H1 (cell line): ENCODE results near the gene GRIK4. TPM values are rescaled to one million over a fixed set of nuclear protein-coding genes. Genes with fewer than 3 reads are reported as not detected.

Source experiments
- BACH1 ChIP-seq: IDR thresholded peaks from 2 replicates; pipeline ENCODE4 v1.6.1; 2012; ENCODE audit warnings: low read length, improper control_type of control experiment
- EP300 ChIP-seq, 2 experiments: IDR thresholded peaks; 1 replicate in 1 of 2; 2 replicates in 1 of 2; pipeline ENCODE4 v1.6.1; 2011 to 2012; ENCODE audit warnings: low read depth in 2 of 2, low read length in 2 of 2, mild to moderate bottlenecking in 2 of 2, borderline replicate concordance in 1 of 2, inconsistent platforms in 1 of 2, moderate library complexity in 1 of 2
- GABPA ChIP-seq: IDR thresholded peaks from 2 replicates; pipeline ENCODE4 v1.6.1; 2011; ENCODE audit warnings: mild to moderate bottlenecking, low read length, moderate library complexity, borderline replicate concordance; ENCODE audit not compliant: insufficient read depth
- RFX5 ChIP-seq: IDR thresholded peaks from 2 replicates; pipeline ENCODE4 v1.6.1; 2011; ENCODE audit warnings: low read depth, low read length, improper control_type of control experiment, borderline replicate concordance
- RNF2 ChIP-seq: fragments of 200-900, 300-1000 bp; sonication (generic); IDR thresholded peaks from 2 replicates; pipeline ENCODE4 v1.7.1; 2016; ENCODE audit warnings: borderline replicate concordance, low read depth, mild to moderate bottlenecking, antibody characterized with exemption, low read length; ENCODE audit not compliant: poor library complexity, severe bottlenecking; ENCODE audit errors: missing control alignments
- SIRT6 ChIP-seq: IDR thresholded peaks from one replicate; pipeline ENCODE4 v1.7.1; 2012; ENCODE audit warnings: low read length, inconsistent platforms
- TAF1 ChIP-seq: IDR thresholded peaks from 2 replicates; pipeline ENCODE4 v1.6.1; 2011; ENCODE audit warnings: mild to moderate bottlenecking, low read depth, low read length
- TBP ChIP-seq: IDR thresholded peaks from 2 replicates; pipeline ENCODE4 v1.6.1; 2011; ENCODE audit warnings: low read depth, low read length, improper control_type of control experiment
- polyA plus RNA-seq, 7 experiments: library from polyadenylated mRNA; depleted of rRNA in 3 of 7; stranded (reverse) in 5 of 7; unstranded in 2 of 7; fragments of >200 nt in 5 of 7; fragments of 200-250 nt in 2 of 7; gene quantifications; 1 replicate in 5 of 7; 2 replicates in 1 of 7; 4 replicates in 1 of 7; pipeline versions ENCODE4 v1.2.1 to v1.2.3, GENCODE V29; 2011 to 2013; ENCODE audit warnings: missing spikeins in 2 of 7, mixed read lengths in 2 of 7
- total RNA-seq: library from RNA; stranded (reverse); fragmentation: NEBNext Ultra II Directional; extraction: Animal tissue kit (Norgen Biotek cat#: 25700); gene quantifications from 2 replicates; pipeline ENCODE4 v1.2.1, GENCODE V29; 2021
- TF ChIP-seq, protein P1 (sequence below): fragments of 300-600 bp; sonication (generic); IDR thresholded peaks from 2 replicates; pipeline ENCODE4 v1.7.1; 2012; ENCODE audit warnings: low read length, moderate library complexity, mild to moderate bottlenecking, inconsistent platforms; ENCODE audit not compliant: insufficient replicate concordance

The GRIK4 gene
- total and polyA plus RNA-seq, 2 of the 8 experiments (the other 6 are each of a cell fraction or from before 2014, with no cell fraction given) = 1.2 to 2.9 TPM

DNA sequence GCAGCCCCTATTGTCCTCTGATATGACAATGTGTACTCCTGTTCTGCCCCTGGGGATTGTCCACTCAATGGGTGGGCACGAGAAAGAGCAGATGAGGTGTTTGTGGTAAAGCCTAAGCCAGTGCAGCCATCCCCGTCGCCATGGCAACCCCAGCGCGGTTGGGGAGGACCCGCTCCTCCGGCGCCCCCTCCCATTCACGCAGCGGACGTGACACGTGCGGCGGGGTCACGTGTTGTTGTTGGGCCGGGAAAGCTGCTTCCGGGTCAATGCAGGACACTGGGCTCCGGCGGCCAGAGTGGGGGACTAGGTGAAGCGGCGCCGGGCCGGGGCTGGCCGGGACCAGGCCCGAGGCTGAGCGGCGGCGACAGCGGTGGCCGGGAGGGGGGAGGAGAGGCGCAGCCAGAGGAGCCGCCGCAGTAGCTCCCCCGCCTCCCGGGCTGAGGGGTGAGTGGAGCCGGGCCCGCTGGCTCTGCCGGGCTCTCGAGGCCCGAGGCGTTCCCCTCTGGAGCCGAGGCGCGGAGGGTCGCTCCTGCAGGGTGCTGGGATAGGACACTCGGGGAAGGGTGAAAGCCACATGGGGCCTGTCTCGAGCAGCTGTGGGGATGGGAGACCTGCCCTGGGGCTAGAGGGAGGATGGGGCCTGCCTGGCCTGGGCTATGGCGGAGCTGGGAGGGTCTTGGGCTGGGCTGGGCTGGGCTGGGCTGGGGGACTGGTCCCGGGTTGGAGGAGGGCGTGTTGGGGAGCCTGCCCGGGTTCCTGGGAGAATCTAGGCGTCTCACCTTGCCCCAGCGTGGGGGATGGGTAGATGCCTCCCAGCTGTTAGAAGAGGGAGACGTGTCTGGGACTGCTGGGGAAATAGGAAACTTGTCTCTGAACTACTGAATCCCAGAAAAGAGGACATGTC lies 512.6 kb downstream of the GRIK4 start, which contains the start of gene TBCEL (continued):
- TF ChIP-seq RNF2 = no peak
- no peak for TF ChIP-seq BACH1
- TF ChIP-seq SIRT6 = no peak
- TF ChIP-seq RFX5 = no peak
- TF ChIP-seq TBP = peak; percentile 54; the same call in 1 of the 2 replicates
- peak; percentile 61; the same call in 1 of the 2 replicates for TF ChIP-seq GABPA
- TF ChIP-seq EP300 (IDR thresholded peaks at IDR 0.05; ENCODE audit: borderline replicate concordance in 1 of 2, low read depth in 2 of 2, low read length in 2 of 2) = 0 out of 3 replicates have a peak, but pooled peaks of 1 of the 2 experiments have one; percentile 12
- TF ChIP-seq, protein P1, sequence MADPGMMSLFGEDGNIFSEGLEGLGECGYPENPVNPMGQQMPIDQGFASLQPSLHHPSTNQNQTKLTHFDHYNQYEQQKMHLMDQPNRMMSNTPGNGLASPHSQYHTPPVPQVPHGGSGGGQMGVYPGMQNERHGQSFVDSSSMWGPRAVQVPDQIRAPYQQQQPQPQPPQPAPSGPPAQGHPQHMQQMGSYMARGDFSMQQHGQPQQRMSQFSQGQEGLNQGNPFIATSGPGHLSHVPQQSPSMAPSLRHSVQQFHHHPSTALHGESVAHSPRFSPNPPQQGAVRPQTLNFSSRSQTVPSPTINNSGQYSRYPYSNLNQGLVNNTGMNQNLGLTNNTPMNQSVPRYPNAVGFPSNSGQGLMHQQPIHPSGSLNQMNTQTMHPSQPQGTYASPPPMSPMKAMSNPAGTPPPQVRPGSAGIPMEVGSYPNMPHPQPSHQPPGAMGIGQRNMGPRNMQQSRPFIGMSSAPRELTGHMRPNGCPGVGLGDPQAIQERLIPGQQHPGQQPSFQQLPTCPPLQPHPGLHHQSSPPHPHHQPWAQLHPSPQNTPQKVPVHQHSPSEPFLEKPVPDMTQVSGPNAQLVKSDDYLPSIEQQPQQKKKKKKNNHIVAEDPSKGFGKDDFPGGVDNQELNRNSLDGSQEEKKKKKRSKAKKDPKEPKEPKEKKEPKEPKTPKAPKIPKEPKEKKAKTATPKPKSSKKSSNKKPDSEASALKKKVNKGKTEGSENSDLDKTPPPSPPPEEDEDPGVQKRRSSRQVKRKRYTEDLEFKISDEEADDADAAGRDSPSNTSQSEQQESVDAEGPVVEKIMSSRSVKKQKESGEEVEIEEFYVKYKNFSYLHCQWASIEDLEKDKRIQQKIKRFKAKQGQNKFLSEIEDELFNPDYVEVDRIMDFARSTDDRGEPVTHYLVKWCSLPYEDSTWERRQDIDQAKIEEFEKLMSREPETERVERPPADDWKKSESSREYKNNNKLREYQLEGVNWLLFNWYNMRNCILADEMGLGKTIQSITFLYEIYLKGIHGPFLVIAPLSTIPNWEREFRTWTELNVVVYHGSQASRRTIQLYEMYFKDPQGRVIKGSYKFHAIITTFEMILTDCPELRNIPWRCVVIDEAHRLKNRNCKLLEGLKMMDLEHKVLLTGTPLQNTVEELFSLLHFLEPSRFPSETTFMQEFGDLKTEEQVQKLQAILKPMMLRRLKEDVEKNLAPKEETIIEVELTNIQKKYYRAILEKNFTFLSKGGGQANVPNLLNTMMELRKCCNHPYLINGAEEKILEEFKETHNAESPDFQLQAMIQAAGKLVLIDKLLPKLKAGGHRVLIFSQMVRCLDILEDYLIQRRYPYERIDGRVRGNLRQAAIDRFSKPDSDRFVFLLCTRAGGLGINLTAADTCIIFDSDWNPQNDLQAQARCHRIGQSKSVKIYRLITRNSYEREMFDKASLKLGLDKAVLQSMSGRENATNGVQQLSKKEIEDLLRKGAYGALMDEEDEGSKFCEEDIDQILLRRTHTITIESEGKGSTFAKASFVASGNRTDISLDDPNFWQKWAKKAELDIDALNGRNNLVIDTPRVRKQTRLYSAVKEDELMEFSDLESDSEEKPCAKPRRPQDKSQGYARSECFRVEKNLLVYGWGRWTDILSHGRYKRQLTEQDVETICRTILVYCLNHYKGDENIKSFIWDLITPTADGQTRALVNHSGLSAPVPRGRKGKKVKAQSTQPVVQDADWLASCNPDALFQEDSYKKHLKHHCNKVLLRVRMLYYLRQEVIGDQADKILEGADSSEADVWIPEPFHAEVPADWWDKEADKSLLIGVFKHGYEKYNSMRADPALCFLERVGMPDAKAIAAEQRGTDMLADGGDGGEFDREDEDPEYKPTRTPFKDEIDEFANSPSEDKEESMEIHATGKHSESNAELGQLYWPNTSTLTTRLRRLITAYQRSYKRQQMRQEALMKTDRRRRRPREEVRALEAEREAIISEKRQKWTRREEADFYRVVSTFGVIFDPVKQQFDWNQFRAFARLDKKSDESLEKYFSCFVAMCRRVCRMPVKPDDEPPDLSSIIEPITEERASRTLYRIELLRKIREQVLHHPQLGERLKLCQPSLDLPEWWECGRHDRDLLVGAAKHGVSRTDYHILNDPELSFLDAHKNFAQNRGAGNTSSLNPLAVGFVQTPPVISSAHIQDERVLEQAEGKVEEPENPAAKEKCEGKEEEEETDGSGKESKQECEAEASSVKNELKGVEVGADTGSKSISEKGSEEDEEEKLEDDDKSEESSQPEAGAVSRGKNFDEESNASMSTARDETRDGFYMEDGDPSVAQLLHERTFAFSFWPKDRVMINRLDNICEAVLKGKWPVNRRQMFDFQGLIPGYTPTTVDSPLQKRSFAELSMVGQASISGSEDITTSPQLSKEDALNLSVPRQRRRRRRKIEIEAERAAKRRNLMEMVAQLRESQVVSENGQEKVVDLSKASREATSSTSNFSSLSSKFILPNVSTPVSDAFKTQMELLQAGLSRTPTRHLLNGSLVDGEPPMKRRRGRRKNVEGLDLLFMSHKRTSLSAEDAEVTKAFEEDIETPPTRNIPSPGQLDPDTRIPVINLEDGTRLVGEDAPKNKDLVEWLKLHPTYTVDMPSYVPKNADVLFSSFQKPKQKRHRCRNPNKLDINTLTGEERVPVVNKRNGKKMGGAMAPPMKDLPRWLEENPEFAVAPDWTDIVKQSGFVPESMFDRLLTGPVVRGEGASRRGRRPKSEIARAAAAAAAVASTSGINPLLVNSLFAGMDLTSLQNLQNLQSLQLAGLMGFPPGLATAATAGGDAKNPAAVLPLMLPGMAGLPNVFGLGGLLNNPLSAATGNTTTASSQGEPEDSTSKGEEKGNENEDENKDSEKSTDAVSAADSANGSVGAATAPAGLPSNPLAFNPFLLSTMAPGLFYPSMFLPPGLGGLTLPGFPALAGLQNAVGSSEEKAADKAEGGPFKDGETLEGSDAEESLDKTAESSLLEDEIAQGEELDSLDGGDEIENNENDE = no peak
- TF ChIP-seq TAF1 = peak; percentile 65; the same call in 1 of the 2 replicates
